Endothelial cell of umbilical vein (primary cell): Measurements from ENCODE around the gene ARMC7. TPM values are rescaled to one million over a fixed set of nuclear protein-coding genes. Genes with fewer than 3 reads are reported as not detected.

Source experiments
- BruUV-seq: library from RNA; stranded (reverse); fragments of 400-500 nt; replicated peaks from 2 replicates; lab custom pipeline; 2021; lab: Mats Ljungman, UMichigan
- CTCF ChIA-PET: fragments of 300-600, 350-600 bp; sonication (Branson Sonifier 250); formaldehyde crosslinking; loops from one replicate; lab custom pipeline; 2021; ENCODE audit warnings: antibody characterized with exemption, inconsistent platforms; lab: Charles Lee
- POLR2A ChIA-PET: fragments of 300-600, 350-600 bp; sonication (Branson Sonifier 250); formaldehyde crosslinking; loops from one replicate; lab custom pipeline; 2021; ENCODE audit warnings: antibody characterized with exemption, inconsistent platforms; lab: Charles Lee
- DNase-seq: peaks from one replicate; pipeline ENCODE4 v3.0.0-alpha.2; 2011; ENCODE audit warnings: low read depth, low spot score
- FAIRE-seq: peaks from 2 replicates; lab custom pipeline; 2011; peaks lifted over from hg19 to GRCh38; lab: Jason Lieb, UNC
- H2AFZ ChIP-seq: 2 replicates; pipeline ENCODE4 v1.6.0; 2012; ENCODE audit warnings: low read depth, low read length, control low read depth, inconsistent platforms
- H3K27ac ChIP-seq: 2 replicates; pipeline ENCODE4 v1.5.1; 2011; ENCODE audit warnings: low read depth, mild to moderate bottlenecking, control low read depth, low read length, moderate library complexity; ENCODE audit not compliant: insufficient read depth
- H3K27me3 ChIP-seq, 2 experiments: 2 replicates each; pipeline versions ENCODE4 v1.6.0 to v1.6.1; 2011; ENCODE audit warnings: low read length in 2 of 2, mixed read lengths in 1 of 2; ENCODE audit not compliant: control insufficient read depth in 2 of 2, insufficient read depth in 2 of 2
- H3K36me3 ChIP-seq, 2 experiments: 2 replicates in 1 of 2; 3 replicates in 1 of 2; pipeline ENCODE4 v1.5.1; 2011; ENCODE audit warnings: low read length in 2 of 2, mild to moderate bottlenecking in 1 of 2, moderate library complexity in 1 of 2; ENCODE audit not compliant: control insufficient read depth in 2 of 2, insufficient read depth in 2 of 2; ENCODE audit errors: extremely low read depth in 1 of 2
- H3K4me1 ChIP-seq: 3 replicates; pipeline ENCODE4 v1.5.1; 2011; ENCODE audit warnings: mild to moderate bottlenecking, low read length; ENCODE audit not compliant: control insufficient read depth, insufficient read depth; ENCODE audit errors: extremely low read depth
- H3K4me2 ChIP-seq: 2 replicates; pipeline ENCODE4 v1.6.1; 2011; ENCODE audit warnings: low read length, control low read depth, mixed read lengths; ENCODE audit not compliant: insufficient read depth
- H3K4me3 ChIP-seq, 3 experiments: fragments of 200-600 bp in 1 of 3; sonication (generic), shearing (Covaris generic) in 1 of 3; replicated peaks in 1 of 3; 2 replicates each; pipeline ENCODE4 v1.5.1; 2011 to 2016; ENCODE audit warnings: control low read depth in 3 of 3, low read length in 3 of 3, mild to moderate bottlenecking in 2 of 3, inconsistent platforms in 1 of 3, low read depth in 1 of 3, moderate library complexity in 1 of 3; ENCODE audit not compliant: insufficient read depth in 1 of 3
- H3K79me2 ChIP-seq: 2 replicates; pipeline ENCODE4 v1.6.0; 2012; ENCODE audit warnings: low read length, inconsistent platforms; ENCODE audit not compliant: control insufficient read depth, insufficient read depth
- H3K9ac ChIP-seq: replicated peaks from 2 replicates; pipeline ENCODE3; 2011; ENCODE audit warnings: low read length, control low read depth; ENCODE audit not compliant: insufficient read depth; ENCODE audit errors: extremely low read depth
- H3K9me1 ChIP-seq: replicated peaks from 3 replicates; pipeline ENCODE4 v1.6.0; 2011; ENCODE audit warnings: mild to moderate bottlenecking, low read length; ENCODE audit not compliant: control insufficient read depth, insufficient read depth; ENCODE audit errors: extremely low read depth
- H3K9me3 ChIP-seq: replicated peaks from 2 replicates; pipeline ENCODE4 v1.5.1; 2012; ENCODE audit warnings: low read length, inconsistent platforms; ENCODE audit not compliant: control insufficient read depth, insufficient read depth
- H4K20me1 ChIP-seq: replicated peaks from 2 replicates; pipeline ENCODE3; 2011; ENCODE audit warnings: mild to moderate bottlenecking, low read length; ENCODE audit not compliant: control insufficient read depth, insufficient read depth; ENCODE audit errors: extremely low read depth
- EZH2 ChIP-seq: IDR thresholded peaks from 2 replicates; pipeline ENCODE4 v1.6.1; 2012; ENCODE audit warnings: borderline replicate concordance, low read depth, mild to moderate bottlenecking, moderate library complexity, low read length, inconsistent platforms; ENCODE audit not compliant: severe bottlenecking
- JUN ChIP-seq: IDR thresholded peaks from 2 replicates; pipeline ENCODE4 v1.6.1; 2011; ENCODE audit warnings: borderline replicate concordance, low read depth; ENCODE audit not compliant: insufficient read length, insufficient read depth
- MYC ChIP-seq: IDR thresholded peaks from one replicate; pipeline ENCODE4 v1.6.1; 2011; ENCODE audit warnings: mild to moderate bottlenecking, low read depth, low read length
- POLR2A ChIP-seq: IDR thresholded peaks from 2 replicates; pipeline ENCODE4 v1.6.1; 2012; ENCODE audit warnings: low read depth, mild to moderate bottlenecking, control low read depth, low read length
- dilution Hi-C: fragments of 300-500 bp; cut with MboI; formaldehyde crosslinking; loops from one replicate; pipeline ENCODE4 v1.15.0; 2019; ENCODE audit warnings: low sequenced_read_pairs; ENCODE audit not compliant: extremely low pct_ligation_motif_present
- intact Hi-C: fragments of 100-400 bp; cut with micrococcal nuclease; formaldehyde crosslinking; loops from one replicate; pipeline ENCODE4 v1.10.0; 2022
- polyA plus RNA-seq, 4 experiments: library from polyadenylated mRNA; depleted of rRNA in 3 of 4; stranded (reverse) in 3 of 4; unstranded in 1 of 4; fragments of >200 nt; gene quantifications; 2 replicates each; pipeline versions ENCODE4 v1.2.1 to v1.2.3, GENCODE V29; 2011 to 2012; ENCODE audit warnings: missing spikeins in 1 of 4
- total RNA-seq: library from RNA; stranded (reverse); gene quantifications from 2 replicates; pipeline ENCODE4 v1.2.3, GENCODE V29; 2021
- TF ChIP-seq, protein P1 (sequence below): IDR thresholded peaks from 2 replicates; pipeline ENCODE4 v1.6.1; 2011; ENCODE audit not compliant: insufficient read depth, insufficient read length
- TF ChIP-seq, protein P2 (sequence below), 2 donors: IDR thresholded peaks; 1 replicate in 1 of 2; 2 replicates in 1 of 2; pipeline ENCODE4 v1.5.1; 2011; ENCODE audit warnings: low read length in 2 of 2, mild to moderate bottlenecking in 2 of 2, moderate library complexity in 2 of 2, control low read depth in 1 of 2, inconsistent platforms in 1 of 2, low read depth in 1 of 2; ENCODE audit not compliant: insufficient read depth in 1 of 2; ENCODE audit errors: extremely low read depth in 1 of 2

ARMC7 gene
- total and polyA plus RNA-seq, 2 donors (not counting 3 experiments of a cell fraction or from before 2014, with no cell fraction given): 11.8 to 15.7 TPM

DNA sequence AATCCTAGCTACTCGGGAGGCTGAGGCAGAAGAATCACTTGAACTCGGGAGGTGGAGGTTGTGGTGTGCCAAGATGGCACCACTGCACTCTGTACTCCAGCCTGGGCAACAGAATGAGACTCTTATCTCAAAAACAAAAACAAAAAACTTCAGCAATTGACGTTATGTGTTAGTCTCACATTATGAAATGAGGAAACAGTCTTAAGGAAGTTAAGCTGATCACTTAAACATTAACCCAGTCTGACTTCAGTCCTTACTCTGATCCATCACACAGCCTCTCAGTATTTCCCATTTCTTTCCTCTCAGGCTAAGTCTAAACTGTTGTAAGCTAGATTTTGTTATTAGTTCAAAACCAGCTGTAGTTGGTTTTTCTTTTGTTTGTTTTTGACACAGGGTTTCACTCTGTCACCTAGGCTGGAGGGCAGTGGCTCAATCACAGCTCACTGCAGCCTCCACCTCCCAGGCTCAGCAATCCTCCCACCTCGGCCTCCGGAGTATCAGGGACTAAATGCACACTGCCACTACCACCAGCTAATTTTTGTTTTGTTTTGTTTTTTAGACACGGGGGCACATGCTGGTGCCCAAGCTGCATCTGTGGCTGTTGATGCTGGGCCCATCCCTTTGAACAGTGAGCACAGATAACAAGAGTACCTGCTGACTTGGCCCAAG, 38.2 kb downstream of the ARMC7 start:
- Histone ChIP-seq H3K9me1 (no peaks in the 10 kb centered on the region), H3K4me2 (no peak overlapping the region), H3K9me3 (no peaks in the 10 kb centered on the region), H3K27ac (no peak overlapping the region), H4K20me1 (no peaks in the 10 kb centered on the region), H3K4me1 (peaks cover 9% of the 10 kb centered on the region), H3K36me3 (peaks cover 21 to 37% of the 10 kb centered on the region in 2 experiments), H3K4me3 (no peak overlapping the region), H2AFZ (no peak overlapping the region), H3K79me2 (peaks cover 85% of the 10 kb centered on the region), H3K9ac (no peak overlapping the region), H3K27me3 (no peaks in the 10 kb centered on the region)
- FAIRE-seq (no peak), DNase-seq (no peak)
- no TSS peak for BruUV-seq
- CTCF ChIA-PET: interaction anchor here (0.8 to 4.9 kb wide), 5 partner anchors 12 to 54 kb away, joined by 3 to 20 read pairs (median 4); no protein-coding TSS in a partner anchor
- no peak for TF ChIP-seq JUN
- TF ChIP-seq, protein P1, sequence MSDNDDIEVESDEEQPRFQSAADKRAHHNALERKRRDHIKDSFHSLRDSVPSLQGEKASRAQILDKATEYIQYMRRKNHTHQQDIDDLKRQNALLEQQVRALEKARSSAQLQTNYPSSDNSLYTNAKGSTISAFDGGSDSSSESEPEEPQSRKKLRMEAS: no peak
- TF ChIP-seq MYC: no peak
- TF ChIP-seq POLR2A: no peak
- TF ChIP-seq, protein P2, sequence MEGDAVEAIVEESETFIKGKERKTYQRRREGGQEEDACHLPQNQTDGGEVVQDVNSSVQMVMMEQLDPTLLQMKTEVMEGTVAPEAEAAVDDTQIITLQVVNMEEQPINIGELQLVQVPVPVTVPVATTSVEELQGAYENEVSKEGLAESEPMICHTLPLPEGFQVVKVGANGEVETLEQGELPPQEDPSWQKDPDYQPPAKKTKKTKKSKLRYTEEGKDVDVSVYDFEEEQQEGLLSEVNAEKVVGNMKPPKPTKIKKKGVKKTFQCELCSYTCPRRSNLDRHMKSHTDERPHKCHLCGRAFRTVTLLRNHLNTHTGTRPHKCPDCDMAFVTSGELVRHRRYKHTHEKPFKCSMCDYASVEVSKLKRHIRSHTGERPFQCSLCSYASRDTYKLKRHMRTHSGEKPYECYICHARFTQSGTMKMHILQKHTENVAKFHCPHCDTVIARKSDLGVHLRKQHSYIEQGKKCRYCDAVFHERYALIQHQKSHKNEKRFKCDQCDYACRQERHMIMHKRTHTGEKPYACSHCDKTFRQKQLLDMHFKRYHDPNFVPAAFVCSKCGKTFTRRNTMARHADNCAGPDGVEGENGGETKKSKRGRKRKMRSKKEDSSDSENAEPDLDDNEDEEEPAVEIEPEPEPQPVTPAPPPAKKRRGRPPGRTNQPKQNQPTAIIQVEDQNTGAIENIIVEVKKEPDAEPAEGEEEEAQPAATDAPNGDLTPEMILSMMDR (IDR thresholded peaks at IDR 0.05; ENCODE audit: extremely low read depth in 1 of 2, insufficient read depth in 1 of 2, low read depth in 1 of 2, low read length in 2 of 2): no peak
- TF ChIP-seq EZH2: no peak
- POLR2A ChIA-PET: no interaction called here
- dilution Hi-C loops: no loop called here
- intact Hi-C loops: no loop called here
